HT-29 (cell line): ENCODE results near the gene PABPC3. TPM values are rescaled to one million over a fixed set of nuclear protein-coding genes. Genes with fewer than 3 reads are reported as not detected.

Source experiments
- DNase-seq: peaks from one replicate; pipeline ENCODE4 v3.0.0-alpha.2; 2015; ENCODE audit warnings: low spot score
- small RNA-seq: library from RNA; depleted of rRNA; stranded (forward); fragments of <200 nt; gene quantifications from one replicate; pipeline ENCODE3, GENCODE V24; 2014
- total RNA-seq: library from RNA; depleted of rRNA; stranded (reverse); fragments of >200 nt; shearing (Covaris generic); gene quantifications from 2 replicates; pipeline ENCODE4 v1.2.3, GENCODE V29; 2014; rRNA removed

PABPC3 gene
- total RNA-seq, 1 experiment from 2014 or later: 0.18 TPM

GRCh38 chr13:25111585-25111956, 15.6 kb downstream of the PABPC3 start:
- DNase-seq: no peak

GRCh38 chr13:25112695-25113255, 16.8 kb downstream of the PABPC3 start:
- DNase-seq: no peak

- DNase-seq: peak; percentile 95
Measured at GRCh38 chr13:25114220-25114619, 18.3 kb downstream of the PABPC3 start.

GRCh38 chr13:25116044-25116443, 20.1 kb downstream of the PABPC3 start:
- no peak for DNase-seq

- DNase-seq: peak; percentile 14
Measured at GRCh38 chr13:25117312-25117711, 21.4 kb downstream of the PABPC3 start.

- DNase-seq: no peak
Measured at GRCh38 chr13:25118378-25118905, 22.5 kb downstream of the PABPC3 start.

- DNase-seq: no peak
Measured at GRCh38 chr13:25130944-25131343, 35.0 kb downstream of the PABPC3 start.

- DNase-seq: no peak
Measured at GRCh38 chr13:25131881-25132420, 36.0 kb downstream of the PABPC3 start.

GRCh38 chr13:25132751-25133390, 36.9 kb downstream of the PABPC3 start:
- DNase-seq: no peak

- no peak for DNase-seq
Measured at GRCh38 chr13:25135896-25136295, 40.0 kb downstream of the PABPC3 start.

GRCh38 chr13:25136880-25137787, 41.2 kb downstream of the PABPC3 start:
- DNase-seq: no peak

- DNase-seq: no peak
Measured at GRCh38 chr13:25137788-25138115, 41.8 kb downstream of the PABPC3 start.

GRCh38 chr13:25141042-25141441, 45.1 kb downstream of the PABPC3 start:
- no peak for DNase-seq

- DNase-seq: no peak
Measured at GRCh38 chr13:25143706-25144105, 47.8 kb downstream of the PABPC3 start.

- no peak for DNase-seq
Measured at GRCh38 chr13:25147638-25148401, 51.9 kb downstream of the PABPC3 start.

GRCh38 chr13:25148402-25148771, 52.5 kb downstream of the PABPC3 start:
- no peak for DNase-seq

Small RNA genes lying within 50 kb of the gene (small RNA-seq; reads per million reads assigned to genes)
- not detected for gene AL359757.2

Other genes starting within 250 kb of the PABPC3 start
- gene AMER2, start 76.2 kb downstream of the PABPC3 start, total RNA-seq: not detected in 2 replicates
- gene MTMR6, start 191.4 kb downstream of the PABPC3 start, total RNA-seq: 8.0 and 9.2 TPM in 2 replicates
- gene NUP58, start 205.5 kb downstream of the PABPC3 start, total RNA-seq: 72.8 and 80.8 TPM in 2 replicates